Testis (tissue), 2 donors: Measurements from ENCODE around the gene ACER3.

Source experiments
- POLR2A ChIP-seq: fragments of 450-650 bp; IDR thresholded peaks from one replicate; pipeline ENCODE4 v1.6.1; 2017; ENCODE audit warnings: antibody characterized with exemption, mild to moderate bottlenecking, moderate library complexity
- TF ChIP-seq, protein P1 (sequence below), 3 experiments: fragments of 450-650 bp in 2 of 3; fragments of 200-600 bp in 1 of 3; sonication (generic) in 1 of 3; IDR thresholded peaks; one replicate each; pipeline ENCODE4 v1.5.1; 2016 to 2019; ENCODE audit warnings: antibody characterized with exemption in 3 of 3, mild to moderate bottlenecking in 2 of 3, moderate library complexity in 1 of 3

- TF ChIP-seq POLR2A = no peak
- TF ChIP-seq, protein P1, sequence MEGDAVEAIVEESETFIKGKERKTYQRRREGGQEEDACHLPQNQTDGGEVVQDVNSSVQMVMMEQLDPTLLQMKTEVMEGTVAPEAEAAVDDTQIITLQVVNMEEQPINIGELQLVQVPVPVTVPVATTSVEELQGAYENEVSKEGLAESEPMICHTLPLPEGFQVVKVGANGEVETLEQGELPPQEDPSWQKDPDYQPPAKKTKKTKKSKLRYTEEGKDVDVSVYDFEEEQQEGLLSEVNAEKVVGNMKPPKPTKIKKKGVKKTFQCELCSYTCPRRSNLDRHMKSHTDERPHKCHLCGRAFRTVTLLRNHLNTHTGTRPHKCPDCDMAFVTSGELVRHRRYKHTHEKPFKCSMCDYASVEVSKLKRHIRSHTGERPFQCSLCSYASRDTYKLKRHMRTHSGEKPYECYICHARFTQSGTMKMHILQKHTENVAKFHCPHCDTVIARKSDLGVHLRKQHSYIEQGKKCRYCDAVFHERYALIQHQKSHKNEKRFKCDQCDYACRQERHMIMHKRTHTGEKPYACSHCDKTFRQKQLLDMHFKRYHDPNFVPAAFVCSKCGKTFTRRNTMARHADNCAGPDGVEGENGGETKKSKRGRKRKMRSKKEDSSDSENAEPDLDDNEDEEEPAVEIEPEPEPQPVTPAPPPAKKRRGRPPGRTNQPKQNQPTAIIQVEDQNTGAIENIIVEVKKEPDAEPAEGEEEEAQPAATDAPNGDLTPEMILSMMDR (IDR thresholded peaks at IDR 0.05) = no peak
Measured at GRCh38 chr11:76831686-76832310, 28.9 kb upstream of the ACER3 start.
